HG03460 (cell line): ENCODE data around the gene TSPYL2.

Experiments
- ATAC-seq: cut with Tn5 transposase; IDR thresholded peaks from one replicate; pipeline ENCODE4 v1.9.1; 2021; ENCODE audit not compliant: unreplicated experiment

Gene TSPYL2

GRCh38 chrX:53081925-53082772 lies at the start of gene TSPYL2:
TSPYL2 (plus strand) TSS chrX:53082367; CDS start chrX:53082499, 132 bp downstream.
- ATAC-seq = peak; percentile 94

- no peak for ATAC-seq
These were observed 46.0 kb upstream of the TSPYL2 start for GRCh38 chrX:53036149-53036548.

GRCh38 chrX:53039236-53039635 lies 42.9 kb upstream of the TSPYL2 start:
- no peak for ATAC-seq

- no peak for ATAC-seq
These were observed 37.2 kb upstream of the TSPYL2 start for GRCh38 chrX:53044995-53045394.

- ATAC-seq = no peak
These were observed 34.9 kb upstream of the TSPYL2 start for GRCh38 chrX:53047228-53047627.

- no peak for ATAC-seq
These were observed 33.7 kb upstream of the TSPYL2 start, which contains the start of gene GPR173 for GRCh38 chrX:53048169-53049126. GPR173 (plus strand) TSS chrX:53048789; CDS start chrX:53076622, 27,833 bp downstream.

- ATAC-seq = no peak
These were observed 33.0 kb upstream of the TSPYL2 start for GRCh38 chrX:53049127-53049517.

GRCh38 chrX:53050841-53051240 lies 31.3 kb upstream of the TSPYL2 start:
- ATAC-seq = no peak

GRCh38 chrX:53055244-53055849 lies 26.8 kb upstream of the TSPYL2 start:
- ATAC-seq = no peak

GRCh38 chrX:53056292-53056691 lies 25.9 kb upstream of the TSPYL2 start:
- no peak for ATAC-seq

GRCh38 chrX:53065104-53065503 lies 17.1 kb upstream of the TSPYL2 start:
- ATAC-seq = no peak

GRCh38 chrX:53071064-53071463 lies 11.1 kb upstream of the TSPYL2 start:
- no peak for ATAC-seq

- ATAC-seq = peak; percentile 83
These were observed 10.4 kb upstream of the TSPYL2 start for GRCh38 chrX:53071604-53072417.

- peak; percentile 38 for ATAC-seq
These were observed 9.6 kb upstream of the TSPYL2 start for GRCh38 chrX:53072418-53073114.

GRCh38 chrX:53073115-53073586 lies 9.0 kb upstream of the TSPYL2 start:
- no peak for ATAC-seq

- ATAC-seq = no peak
These were observed 7.2 kb upstream of the TSPYL2 start for GRCh38 chrX:53075011-53075410.

GRCh38 chrX:53076671-53077070 lies 5.5 kb upstream of the TSPYL2 start:
- no peak for ATAC-seq

GRCh38 chrX:53077207-53078197 lies 4.7 kb upstream of the TSPYL2 start:
- no peak for ATAC-seq
